Vagina (tissue), 2 donors: ENCODE data around the gene KCND2.

Experiments used
- POLR2A ChIP-seq, 2 donors: fragments of 450-650 bp; IDR thresholded peaks; one replicate each; pipeline ENCODE4 v1.6.1; 2017; ENCODE audit warnings: antibody characterized with exemption in 2 of 2, mild to moderate bottlenecking in 2 of 2, moderate library complexity in 2 of 2
- POLR2AphosphoS5 ChIP-seq, 2 donors: sonication (generic); formaldehyde crosslinking; IDR thresholded peaks; one replicate each; pipeline ENCODE4 v1.9.0; 2017; ENCODE audit warnings: antibody characterized with exemption in 2 of 2, mild to moderate bottlenecking in 2 of 2, low read depth in 1 of 2; ENCODE audit not compliant: insufficient read depth in 1 of 2
- TF ChIP-seq, protein P1 (sequence below), 3 experiments: fragments of 450-650 bp in 2 of 3; fragments of 200-600 bp in 1 of 3; sonication (generic) in 1 of 3; IDR thresholded peaks; one replicate each; pipeline ENCODE4 v1.5.1; 2017 to 2019; ENCODE audit warnings: antibody characterized with exemption in 3 of 3, mild to moderate bottlenecking in 2 of 3, moderate library complexity in 2 of 3

DNA sequence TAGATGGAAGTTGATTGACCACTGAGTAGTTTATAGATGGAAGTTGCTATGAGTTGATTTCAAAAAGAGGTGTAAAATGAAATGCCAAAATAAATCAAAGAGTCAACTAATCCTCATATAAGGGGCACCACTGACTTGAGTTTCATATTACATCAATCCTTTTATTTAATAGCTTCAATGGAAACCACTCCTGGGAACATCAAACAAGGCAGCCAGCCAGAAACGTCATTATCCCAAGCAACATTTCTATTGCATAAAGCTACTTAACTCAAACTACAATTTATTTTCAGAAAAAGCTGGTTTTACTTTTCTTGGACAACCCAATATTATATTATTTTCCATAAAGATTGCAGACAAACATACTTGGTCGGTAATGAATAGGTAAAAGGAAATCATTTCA is 422.9 kb downstream of the KCND2 start:
- TF ChIP-seq, protein P1, sequence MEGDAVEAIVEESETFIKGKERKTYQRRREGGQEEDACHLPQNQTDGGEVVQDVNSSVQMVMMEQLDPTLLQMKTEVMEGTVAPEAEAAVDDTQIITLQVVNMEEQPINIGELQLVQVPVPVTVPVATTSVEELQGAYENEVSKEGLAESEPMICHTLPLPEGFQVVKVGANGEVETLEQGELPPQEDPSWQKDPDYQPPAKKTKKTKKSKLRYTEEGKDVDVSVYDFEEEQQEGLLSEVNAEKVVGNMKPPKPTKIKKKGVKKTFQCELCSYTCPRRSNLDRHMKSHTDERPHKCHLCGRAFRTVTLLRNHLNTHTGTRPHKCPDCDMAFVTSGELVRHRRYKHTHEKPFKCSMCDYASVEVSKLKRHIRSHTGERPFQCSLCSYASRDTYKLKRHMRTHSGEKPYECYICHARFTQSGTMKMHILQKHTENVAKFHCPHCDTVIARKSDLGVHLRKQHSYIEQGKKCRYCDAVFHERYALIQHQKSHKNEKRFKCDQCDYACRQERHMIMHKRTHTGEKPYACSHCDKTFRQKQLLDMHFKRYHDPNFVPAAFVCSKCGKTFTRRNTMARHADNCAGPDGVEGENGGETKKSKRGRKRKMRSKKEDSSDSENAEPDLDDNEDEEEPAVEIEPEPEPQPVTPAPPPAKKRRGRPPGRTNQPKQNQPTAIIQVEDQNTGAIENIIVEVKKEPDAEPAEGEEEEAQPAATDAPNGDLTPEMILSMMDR (IDR thresholded peaks at IDR 0.05): no peak
- TF ChIP-seq POLR2AphosphoS5 (IDR thresholded peaks at IDR 0.05; ENCODE audit: insufficient read depth in 1 of 2, low read depth in 1 of 2) (no peak), POLR2A (IDR thresholded peaks at IDR 0.05) (no peak)
